MM.1S (cell line): ENCODE data around the gene IL3.

Experiments used
- DNase-seq: peaks from one replicate; pipeline ENCODE4 v3.0.0-alpha.2; 2015
- H2AFZ ChIP-seq: fragments of 300-600 bp; sonication (generic); 2 replicates; pipeline ENCODE4 v1.6.0; 2016; ENCODE audit warnings: antibody characterized with exemption, low read length
- H3F3A ChIP-seq: fragments of 300-600 bp; sonication (generic); 2 replicates; pipeline ENCODE4 v1.6.1; 2016; ENCODE audit warnings: mild to moderate bottlenecking, antibody characterized with exemption, low read length, moderate library complexity, mixed read lengths; ENCODE audit not compliant: insufficient read depth
- H3K27ac ChIP-seq: fragments of 300-600 bp; sonication (generic); 2 replicates; pipeline ENCODE4 v1.5.1; 2016; ENCODE audit warnings: mild to moderate bottlenecking, low read length
- H3K27me3 ChIP-seq: fragments of 300-600 bp; sonication (generic); replicated peaks from 2 replicates; pipeline ENCODE4 v1.6.0; 2016; ENCODE audit warnings: low read length; ENCODE audit not compliant: insufficient read depth
- H3K36me3 ChIP-seq: fragments of 300-600 bp; sonication (generic); replicated peaks from 2 replicates; pipeline ENCODE4 v1.6.1; 2016; ENCODE audit warnings: mild to moderate bottlenecking, low read length, mixed read lengths; ENCODE audit not compliant: insufficient read depth
- H3K4me1 ChIP-seq: fragments of 300-600 bp; sonication (generic); 2 replicates; pipeline ENCODE4 v1.6.1; 2016; ENCODE audit warnings: low read length, mixed read lengths
- H3K4me2 ChIP-seq: fragments of 300-600 bp; sonication (generic); 2 replicates; pipeline ENCODE4 v1.6.0; 2016; ENCODE audit warnings: low read depth, low read length
- H3K4me3 ChIP-seq: fragments of 300-600 bp; sonication (generic); 2 replicates; pipeline ENCODE4 v1.5.1; 2016; ENCODE audit warnings: low read length, mixed read lengths
- H3K79me2 ChIP-seq: fragments of 300-600 bp; sonication (generic); 2 replicates; pipeline ENCODE4 v1.6.1; 2016; ENCODE audit warnings: mixed run types, low read length, mixed read lengths
- H3K9ac ChIP-seq: fragments of 300-600 bp; sonication (generic); 2 replicates; pipeline ENCODE4 v1.6.1; 2016; ENCODE audit warnings: low read length, mixed read lengths
- H3K9me2 ChIP-seq: fragments of 300-600 bp; sonication (generic); replicated peaks from 2 replicates; pipeline ENCODE4 v1.6.1; 2016; ENCODE audit warnings: mild to moderate bottlenecking, low read length, mixed read lengths; ENCODE audit not compliant: insufficient read depth
- H3K9me3 ChIP-seq: fragments of 300-600 bp; sonication (generic); replicated peaks from 2 replicates; pipeline ENCODE4 v1.6.1; 2016; ENCODE audit warnings: mild to moderate bottlenecking, low read length, mixed read lengths; ENCODE audit not compliant: insufficient read depth
- H4K20me1 ChIP-seq: fragments of 300-600 bp; sonication (generic); 2 replicates; pipeline ENCODE4 v1.6.1; 2016; ENCODE audit warnings: mild to moderate bottlenecking, low read length, moderate library complexity, mixed read lengths; ENCODE audit not compliant: insufficient read depth
- EZH2 ChIP-seq: fragments of 300-600 bp; sonication (generic); optimal IDR thresholded peaks from 2 replicates; pipeline ENCODE3; 2017; ENCODE audit warnings: low read depth, mild to moderate bottlenecking, antibody characterized with exemption, low read length, mixed read lengths
- EZH2phosphoT487 ChIP-seq: fragments of 300-600 bp; sonication (generic); IDR thresholded peaks from 2 replicates; pipeline ENCODE4 v1.6.1; 2018; ENCODE audit warnings: antibody characterized with exemption, low read length
- TF ChIP-seq, protein P1 (sequence below): fragments of 300-600 bp; sonication (generic); IDR thresholded peaks from 2 replicates; pipeline ENCODE4 v1.5.1; 2016; ENCODE audit warnings: antibody characterized with exemption, low read length, mixed read lengths

The IL3 gene

DNA sequence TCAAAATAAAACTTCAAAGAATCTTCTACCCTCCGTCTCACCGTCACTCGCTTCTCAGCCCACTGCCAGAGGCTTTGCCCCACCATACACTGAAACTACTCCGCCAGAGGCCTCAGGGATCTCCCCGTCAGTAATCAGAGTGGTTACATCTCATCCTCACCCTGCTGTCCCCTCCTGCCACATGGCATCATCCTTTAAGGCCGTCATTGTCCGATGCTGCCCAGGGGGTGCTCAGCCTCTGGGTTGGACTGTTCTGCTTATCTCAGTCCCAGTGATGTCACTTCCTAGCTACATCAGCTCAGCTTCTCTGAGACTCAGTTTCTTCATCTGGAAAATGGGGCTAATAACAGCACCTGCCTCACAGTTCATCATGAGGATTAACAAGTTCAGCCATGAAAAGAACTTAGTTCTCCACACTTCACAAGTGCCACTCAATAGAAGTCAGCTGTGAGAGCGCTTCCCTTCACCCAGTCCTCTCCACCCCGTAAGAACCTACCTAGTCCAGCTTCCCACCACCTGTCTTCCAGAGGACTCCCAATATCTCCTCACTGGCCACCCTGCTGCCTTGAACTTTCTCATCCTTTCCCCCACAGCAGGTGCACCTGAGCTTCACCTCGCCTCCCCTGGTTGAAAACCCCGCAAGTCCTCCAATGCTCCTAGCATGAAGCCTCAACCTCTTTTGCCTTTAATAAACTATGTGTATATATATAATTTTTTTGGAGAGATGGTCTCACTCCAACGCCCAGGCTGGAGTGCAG lies 2.8 kb upstream of the IL3 start:
- Histone ChIP-seq H3F3A (no peaks in the 10 kb centered on the region), H2AFZ (no peak overlapping the region), H3K4me1 (no peaks in the 10 kb centered on the region), H4K20me1 (no peaks in the 10 kb centered on the region), H3K4me2 (no peak overlapping the region), H3K9me2 (no peaks in the 10 kb centered on the region), H3K27me3 (no peaks in the 10 kb centered on the region; the same call in 1 of the 2 replicates), H3K9ac (no peak overlapping the region), H3K36me3 (no peaks in the 10 kb centered on the region), H3K79me2 (no peaks in the 10 kb centered on the region), H3K4me3 (no peak overlapping the region), H3K27ac (no peak overlapping the region), H3K9me3 (no peaks in the 10 kb centered on the region)
- DNase-seq: no peak
- TF ChIP-seq EZH2 (no peak), EZH2phosphoT487 (no peak)
- TF ChIP-seq, protein P1, sequence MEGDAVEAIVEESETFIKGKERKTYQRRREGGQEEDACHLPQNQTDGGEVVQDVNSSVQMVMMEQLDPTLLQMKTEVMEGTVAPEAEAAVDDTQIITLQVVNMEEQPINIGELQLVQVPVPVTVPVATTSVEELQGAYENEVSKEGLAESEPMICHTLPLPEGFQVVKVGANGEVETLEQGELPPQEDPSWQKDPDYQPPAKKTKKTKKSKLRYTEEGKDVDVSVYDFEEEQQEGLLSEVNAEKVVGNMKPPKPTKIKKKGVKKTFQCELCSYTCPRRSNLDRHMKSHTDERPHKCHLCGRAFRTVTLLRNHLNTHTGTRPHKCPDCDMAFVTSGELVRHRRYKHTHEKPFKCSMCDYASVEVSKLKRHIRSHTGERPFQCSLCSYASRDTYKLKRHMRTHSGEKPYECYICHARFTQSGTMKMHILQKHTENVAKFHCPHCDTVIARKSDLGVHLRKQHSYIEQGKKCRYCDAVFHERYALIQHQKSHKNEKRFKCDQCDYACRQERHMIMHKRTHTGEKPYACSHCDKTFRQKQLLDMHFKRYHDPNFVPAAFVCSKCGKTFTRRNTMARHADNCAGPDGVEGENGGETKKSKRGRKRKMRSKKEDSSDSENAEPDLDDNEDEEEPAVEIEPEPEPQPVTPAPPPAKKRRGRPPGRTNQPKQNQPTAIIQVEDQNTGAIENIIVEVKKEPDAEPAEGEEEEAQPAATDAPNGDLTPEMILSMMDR: no peak

DNA sequence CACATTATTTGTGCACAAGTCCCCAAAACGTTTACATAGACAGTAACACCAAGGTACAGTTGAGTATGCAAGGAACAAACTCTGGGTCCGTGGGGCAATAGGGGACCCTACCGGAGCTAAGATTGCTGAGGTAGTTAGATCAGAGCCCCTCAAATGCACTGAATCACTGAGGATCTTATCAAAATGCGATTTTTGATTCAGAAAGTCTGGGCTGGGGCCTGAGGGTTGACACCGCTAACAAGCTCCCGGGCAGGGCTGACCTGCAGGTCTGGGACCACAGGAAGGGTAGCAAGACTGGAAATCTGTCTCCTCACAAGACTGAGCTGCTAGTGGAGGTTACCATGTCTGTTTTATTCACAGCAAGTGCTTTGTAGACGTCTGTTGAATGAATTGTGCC lies 1.8 kb upstream of the IL3 start:
- H4K20me1 ChIP-seq: no peaks in the 10 kb centered on the region
- no peak overlapping the region for H3K9ac ChIP-seq
- H3K4me1 ChIP-seq: no peaks in the 10 kb centered on the region; the same call in 1 of the 2 replicates
- no peak overlapping the region for H3K4me2 ChIP-seq
- no peaks in the 10 kb centered on the region for H3K9me2 ChIP-seq
- H3K36me3 ChIP-seq: no peaks in the 10 kb centered on the region
- H2AFZ ChIP-seq: no peak overlapping the region
- no peaks in the 10 kb centered on the region for H3K9me3 ChIP-seq
- no peaks in the 10 kb centered on the region for H3F3A ChIP-seq
- H3K27ac ChIP-seq: no peak overlapping the region
- no peak overlapping the region for H3K4me3 ChIP-seq
- no peaks in the 10 kb centered on the region for H3K79me2 ChIP-seq
- TF ChIP-seq EZH2phosphoT487 (no peak), EZH2 (no peak)
- TF ChIP-seq, protein P1: no peak
- no peak for DNase-seq
- no peaks in the 10 kb centered on the region for H3K27me3 ChIP-seq

DNA sequence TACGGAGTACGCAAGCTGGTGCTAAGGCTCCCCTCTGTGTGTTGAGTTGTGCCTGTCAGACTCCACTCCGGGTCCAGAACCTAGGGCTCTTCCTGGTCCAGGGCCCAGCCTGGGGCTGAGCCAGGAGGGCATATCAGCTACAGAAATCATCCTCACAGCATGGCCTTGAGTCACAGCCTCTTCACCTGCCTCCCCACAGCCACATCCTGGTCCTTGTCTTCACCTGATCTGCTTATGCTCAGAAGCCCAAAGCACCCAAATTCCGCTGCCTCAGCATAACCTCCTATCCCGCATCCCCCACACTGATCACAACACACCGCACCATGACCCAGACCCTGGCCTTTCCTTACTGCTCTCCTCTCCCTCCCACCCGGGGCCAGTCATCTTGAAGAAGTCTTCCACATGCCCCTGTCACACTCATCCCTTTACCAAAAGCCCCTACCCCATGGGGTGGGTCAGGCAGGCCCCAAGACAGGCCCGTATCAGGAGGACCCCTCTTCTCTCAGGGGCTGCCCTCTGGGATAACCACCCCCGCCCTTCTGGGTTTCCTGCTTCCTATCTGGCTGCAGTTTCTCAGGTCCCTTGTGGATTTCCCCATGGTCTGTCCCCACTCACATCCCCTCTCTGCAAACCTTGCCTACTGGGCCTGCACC lies 1.3 kb upstream of the IL3 start:
- Histone ChIP-seq H3K27me3 (no peaks in the 10 kb centered on the region), H3K4me1 (no peaks in the 10 kb centered on the region; the same call in 1 of the 2 replicates), H3K9ac (no peak overlapping the region), H3K9me3 (no peaks in the 10 kb centered on the region), H3K4me2 (no peak overlapping the region), H2AFZ (no peak overlapping the region), H3K36me3 (no peaks in the 10 kb centered on the region), H3K4me3 (no peak overlapping the region), H3K27ac (no peak overlapping the region), H3K79me2 (no peaks in the 10 kb centered on the region), H4K20me1 (no peaks in the 10 kb centered on the region), H3K9me2 (no peaks in the 10 kb centered on the region), H3F3A (no peaks in the 10 kb centered on the region)
- no peak for DNase-seq
- TF ChIP-seq EZH2phosphoT487 (no peak), EZH2 (no peak)
- TF ChIP-seq, protein P1: no peak
